ENCODE measurements around the gene CHADL.
"Not testable (repeated sequence)": the region's sequence is repeated elsewhere in the genome, so short reads cannot be mapped to it uniquely, and the experiment has no call there.

The CHADL gene

GRCh38 chr22:41240377-41241132 lies at the start of gene CHADL:
TSS of gene CHADL (minus strand) at chr22:41240931. CDS start at chr22:41240881, 50 bp downstream.
- DNase-seq: no peak

- DNase-seq: no peak
Observed at GRCh38 chr22:41289671-41290070, 48.9 kb upstream of the CHADL start.

- DNase-seq: no peak
Observed at GRCh38 chr22:41288245-41288946, 47.7 kb upstream of the CHADL start.

- peak; percentile 35 for DNase-seq
Observed at GRCh38 chr22:41286639-41287091, 45.9 kb upstream of the CHADL start.

GRCh38 chr22:41285820-41286638 lies 45.3 kb upstream of the CHADL start, which contains the start of gene RANGAP1:
TSS of gene RANGAP1 (minus strand) at chr22:41286187. CDS start at chr22:41281044, 5,143 bp downstream.
- DNase-seq: peak; percentile 98

- peak; percentile 78 for DNase-seq
Observed at GRCh38 chr22:41285441-41285819, 44.7 kb upstream of the CHADL start.

- DNase-seq: no peak
Observed at GRCh38 chr22:41284465-41284864, 43.7 kb upstream of the CHADL start.

GRCh38 chr22:41280854-41281253 lies 40.1 kb upstream of the CHADL start:
- no peak for DNase-seq

- DNase-seq: no peak
Observed at GRCh38 chr22:41280065-41280464, 39.3 kb upstream of the CHADL start.

- no peak for DNase-seq
Observed at GRCh38 chr22:41274856-41275255, 34.1 kb upstream of the CHADL start.

- DNase-seq: no peak
Observed at GRCh38 chr22:41273128-41273527, 32.4 kb upstream of the CHADL start.

GRCh38 chr22:41271787-41272186 lies 31.1 kb upstream of the CHADL start:
- DNase-seq: no peak

GRCh38 chr22:41267958-41268357 lies 27.2 kb upstream of the CHADL start:
- DNase-seq: no peak

- DNase-seq: no peak
Observed at GRCh38 chr22:41264408-41264941, 23.7 kb upstream of the CHADL start.

- no peak for DNase-seq
Observed at GRCh38 chr22:41263704-41264103, 23.0 kb upstream of the CHADL start.

- no peak for DNase-seq
Observed at GRCh38 chr22:41262250-41262765, 21.6 kb upstream of the CHADL start.

- no peak for DNase-seq
Observed at GRCh38 chr22:41261541-41262249, 21.0 kb upstream of the CHADL start.

GRCh38 chr22:41260871-41261270 lies 20.1 kb upstream of the CHADL start:
- no peak for DNase-seq

- DNase-seq: not testable (repeated sequence)
Observed at GRCh38 chr22:41259756-41260155, 19.0 kb upstream of the CHADL start.

- no peak for DNase-seq
Observed at GRCh38 chr22:41257696-41258095, 17.0 kb upstream of the CHADL start.

- no peak for DNase-seq
Observed at GRCh38 chr22:41256254-41257253, 15.8 kb upstream of the CHADL start.

Data from activated effector memory CD4-positive, alpha-beta T cell treated with Interleukin-2 at 50 U/mL for 16 hours (primary cell).